ENCODE data around the gene IGFLR1. TPM values are rescaled to one million over a fixed set of nuclear protein-coding genes. Genes with fewer than 3 reads are reported as not detected.
A peak's percentile ranks its signal among the peaks of the same experiment; 100 is the strongest.

IGFLR1 gene
- total and polyA plus RNA-seq, 2 donors (not counting 3 experiments of a cell fraction or from before 2014, with no cell fraction given) = 2.6 to 7.6 TPM

- Histone ChIP-seq H3K27me3 (ENCODE audit: control insufficient read depth in 2 of 2, insufficient read depth in 2 of 2, low read length in 2 of 2) (no peaks in the 10 kb centered on the region), H3K27ac (ENCODE audit: insufficient read depth, low read depth, low read length) (peak within 1 kb of the TSS; percentile 84), H3K36me3 (ENCODE audit: control insufficient read depth in 2 of 2, extremely low read depth in 1 of 2, insufficient read depth in 2 of 2, low read length in 2 of 2) (peaks cover 0 to 11% of the 10 kb centered on the region in 2 experiments), H3K9me3 (replicated peaks; ENCODE audit: control insufficient read depth, insufficient read depth, low read length) (no peaks in the 10 kb centered on the region), H2AFZ (ENCODE audit: low read depth, low read length) (peak within 1 kb of the TSS; percentile 71), H3K9ac (replicated peaks; ENCODE audit: extremely low read depth, insufficient read depth, low read length) (peak within 1 kb of the TSS; percentile 90), H3K4me3 (replicated peaks in 1 of 3; ENCODE audit: insufficient read depth in 1 of 3, low read depth in 1 of 3, low read length in 3 of 3) (peak within 1 kb of the TSS; percentile 59 to 89 (median 82)), H4K20me1 (replicated peaks; ENCODE audit: control insufficient read depth, extremely low read depth, insufficient read depth, low read length) (no peaks in the 10 kb centered on the region), H3K4me2 (ENCODE audit: insufficient read depth, low read length) (peak within 1 kb of the TSS; percentile 75), H3K4me1 (ENCODE audit: control insufficient read depth, extremely low read depth, insufficient read depth, low read length) (peaks cover 22% of the 10 kb centered on the region), H3K9me1 (replicated peaks; ENCODE audit: control insufficient read depth, extremely low read depth, insufficient read depth, low read length) (no peaks in the 10 kb centered on the region), H3K79me2 (ENCODE audit: control insufficient read depth, insufficient read depth, low read length) (peaks cover 14% of the 10 kb centered on the region)
- BruUV-seq (replicated peaks) = TSS peak; percentile 59
- CTCF ChIA-PET = interaction anchor here (0.8 to 0.9 kb wide), 3 partner anchors 10 to 18 kb away, joined by 3 to 4 read pairs (median 3); partner anchors contain the start of gene LIN37
- POLR2A ChIA-PET = interaction anchor here (0.9 to 1.0 kb wide), 2 partner anchors 10 to 17 kb away, joined by 3 to 5 read pairs; partner anchors contain the start of gene LIN37
- intact Hi-C loops (cut with micrococcal nuclease) = loop anchor here (1.0 to 5.0 kb wide), 6 partner anchors 10 to 296 kb away; partner anchors contain the start of genes ARHGAP33, COX6B1, LIN37 and PSENEN
- TF ChIP-seq POLR2A (IDR thresholded peaks at IDR 0.05; ENCODE audit: low read depth, low read length) (peak; percentile 29), POLR2AphosphoS5 (IDR thresholded peaks at IDR 0.05; ENCODE audit: insufficient read depth, low read depth, low read length) (peak; percentile 75), EZH2 (IDR thresholded peaks at IDR 0.05; ENCODE audit: borderline replicate concordance, low read depth, low read length, severe bottlenecking) (no peak)
- FAIRE-seq (peak; percentile 99), DNase-seq (ENCODE audit: low read depth, low spot score) (peak; percentile 99)
- dilution Hi-C loops (cut with MboI; ENCODE audit: extremely low pct_ligation_motif_present, low sequenced_read_pairs) = no loop called here
Observed at GRCh38 chr19:35757749-35758608, 15.7 kb upstream of the IGFLR1 start, which contains the start of gene PROSER3. PROSER3 (plus strand) TSS chr19:35758176; CDS start chr19:35758216, 40 bp downstream.

GRCh38 chr19:35757231-35757748 lies 15.0 kb upstream of the IGFLR1 start:
- intact Hi-C loops (cut with micrococcal nuclease) = loop anchor here (1.0 to 5.0 kb wide), 2 partner anchors 9 to 110 kb away; partner anchors contain the start of genes COX6B1 and LIN37
- peak; percentile 62 for DNase-seq (ENCODE audit: low read depth, low spot score)
- Histone ChIP-seq H3K4me2 (ENCODE audit: insufficient read depth, low read length) (peak overlapping the region; percentile 45), H3K9ac (replicated peaks; ENCODE audit: extremely low read depth, insufficient read depth, low read length) (peak overlapping the region; percentile 56), H3K4me1 (ENCODE audit: control insufficient read depth, extremely low read depth, insufficient read depth, low read length) (peaks cover 22% of the 10 kb centered on the region), H3K27ac (ENCODE audit: insufficient read depth, low read depth, low read length) (peak overlapping the region; percentile 78), H4K20me1 (replicated peaks; ENCODE audit: control insufficient read depth, extremely low read depth, insufficient read depth, low read length) (no peaks in the 10 kb centered on the region), H3K4me3 (replicated peaks in 1 of 3; ENCODE audit: insufficient read depth in 1 of 3, low read depth in 1 of 3, low read length in 3 of 3) (peak overlapping the region in 2 of 3 experiments; percentile 16 to 27), H3K79me2 (ENCODE audit: control insufficient read depth, insufficient read depth, low read length) (peaks cover 14% of the 10 kb centered on the region), H3K9me1 (replicated peaks; ENCODE audit: control insufficient read depth, extremely low read depth, insufficient read depth, low read length) (no peaks in the 10 kb centered on the region), H2AFZ (ENCODE audit: low read depth, low read length) (peak overlapping the region; percentile 45), H3K36me3 (ENCODE audit: control insufficient read depth in 2 of 2, extremely low read depth in 1 of 2, insufficient read depth in 2 of 2, low read length in 2 of 2) (peaks cover 0 to 15% of the 10 kb centered on the region in 2 experiments), H3K27me3 (ENCODE audit: control insufficient read depth in 2 of 2, insufficient read depth in 2 of 2, low read length in 2 of 2) (no peaks in the 10 kb centered on the region), H3K9me3 (replicated peaks; ENCODE audit: control insufficient read depth, insufficient read depth, low read length) (no peaks in the 10 kb centered on the region)
- dilution Hi-C loops (cut with MboI; ENCODE audit: extremely low pct_ligation_motif_present, low sequenced_read_pairs) = no loop called here
- POLR2A ChIA-PET = interaction anchor here (0.9 to 1.0 kb wide), 2 partner anchors 9 to 17 kb away, joined by 3 to 5 read pairs; partner anchors contain the start of gene LIN37
- TF ChIP-seq MAX (IDR thresholded peaks at IDR 0.05; ENCODE audit: insufficient read depth, insufficient read length) = no peak
- TF ChIP-seq CTCF (IDR thresholded peaks at IDR 0.05; ENCODE audit: extremely low read depth in 1 of 2, insufficient read depth in 1 of 2, low read depth in 1 of 2, low read length in 2 of 2) = no peak
- peak; percentile 44 for TF ChIP-seq POLR2A (IDR thresholded peaks at IDR 0.05; ENCODE audit: low read depth, low read length)
- TF ChIP-seq JUN (IDR thresholded peaks at IDR 0.05; ENCODE audit: borderline replicate concordance, insufficient read depth, insufficient read length, low read depth) = no peak
- TF ChIP-seq MYC (IDR thresholded peaks at IDR 0.05; ENCODE audit: low read depth, low read length) = no peak
- TF ChIP-seq POLR2AphosphoS5 (IDR thresholded peaks at IDR 0.05; ENCODE audit: insufficient read depth, low read depth, low read length) = peak; percentile 14
- no peak for TF ChIP-seq EZH2 (IDR thresholded peaks at IDR 0.05; ENCODE audit: borderline replicate concordance, low read depth, low read length, severe bottlenecking)
- peak; percentile 22 for TF ChIP-seq FOS (IDR thresholded peaks at IDR 0.05; ENCODE audit: borderline replicate concordance, insufficient read depth, low read length)
- no peak for TF ChIP-seq GATA2 (IDR thresholded peaks at IDR 0.05; ENCODE audit: insufficient read depth, insufficient read length, low read depth, low read length)
- BruUV-seq (replicated peaks) = no TSS peak
- FAIRE-seq = no peak
- CTCF ChIA-PET = interaction anchor here (0.8 to 0.9 kb wide), 3 partner anchors 9 to 17 kb away, joined by 3 to 4 read pairs (median 3); partner anchors contain the start of gene LIN37
